ENCODE data around the gene MXD3.
A peak's percentile ranks its signal among the peaks of the same experiment; 100 is the strongest.

Gene MXD3

DNA sequence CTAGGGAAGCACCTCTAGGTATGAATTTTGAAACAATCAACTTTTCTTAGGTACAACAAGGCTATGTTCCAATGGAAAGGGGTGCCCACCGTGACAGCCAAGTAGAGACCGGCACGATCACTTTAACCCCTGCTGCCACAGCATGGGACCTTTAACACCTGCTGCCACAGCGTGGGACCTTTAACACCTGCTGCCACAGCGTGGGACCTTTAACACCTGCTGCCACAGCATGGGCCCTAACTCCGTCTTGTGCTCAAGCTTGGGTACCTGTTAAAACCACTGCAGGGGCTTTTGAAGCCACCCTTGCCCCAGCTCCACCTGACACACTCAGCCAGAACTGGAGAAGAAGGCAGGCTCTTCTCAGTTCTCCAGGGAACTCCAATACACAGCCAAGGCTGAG lies 18.2 kb upstream of the MXD3 start:
- H3K4me3 Mint-ChIP-seq, result no peak overlapping the region
- peaks cover 23% of the 10 kb centered on the region for H3K36me3 Mint-ChIP-seq (ENCODE audit: low read depth)
- TF ChIP-seq, protein P1, sequence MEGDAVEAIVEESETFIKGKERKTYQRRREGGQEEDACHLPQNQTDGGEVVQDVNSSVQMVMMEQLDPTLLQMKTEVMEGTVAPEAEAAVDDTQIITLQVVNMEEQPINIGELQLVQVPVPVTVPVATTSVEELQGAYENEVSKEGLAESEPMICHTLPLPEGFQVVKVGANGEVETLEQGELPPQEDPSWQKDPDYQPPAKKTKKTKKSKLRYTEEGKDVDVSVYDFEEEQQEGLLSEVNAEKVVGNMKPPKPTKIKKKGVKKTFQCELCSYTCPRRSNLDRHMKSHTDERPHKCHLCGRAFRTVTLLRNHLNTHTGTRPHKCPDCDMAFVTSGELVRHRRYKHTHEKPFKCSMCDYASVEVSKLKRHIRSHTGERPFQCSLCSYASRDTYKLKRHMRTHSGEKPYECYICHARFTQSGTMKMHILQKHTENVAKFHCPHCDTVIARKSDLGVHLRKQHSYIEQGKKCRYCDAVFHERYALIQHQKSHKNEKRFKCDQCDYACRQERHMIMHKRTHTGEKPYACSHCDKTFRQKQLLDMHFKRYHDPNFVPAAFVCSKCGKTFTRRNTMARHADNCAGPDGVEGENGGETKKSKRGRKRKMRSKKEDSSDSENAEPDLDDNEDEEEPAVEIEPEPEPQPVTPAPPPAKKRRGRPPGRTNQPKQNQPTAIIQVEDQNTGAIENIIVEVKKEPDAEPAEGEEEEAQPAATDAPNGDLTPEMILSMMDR (IDR thresholded peaks at IDR 0.05; ENCODE audit: unreplicated experiment in 3 of 3), result no peak
- H3K9me3 Mint-ChIP-seq, result no peaks in the 10 kb centered on the region
- H3K4me1 Mint-ChIP-seq, result peaks cover 11% of the 10 kb centered on the region
- H3K27me3 Mint-ChIP-seq (ENCODE audit: low read depth), result no peaks in the 10 kb centered on the region
- no peak overlapping the region for H3K27ac Mint-ChIP-seq

DNA sequence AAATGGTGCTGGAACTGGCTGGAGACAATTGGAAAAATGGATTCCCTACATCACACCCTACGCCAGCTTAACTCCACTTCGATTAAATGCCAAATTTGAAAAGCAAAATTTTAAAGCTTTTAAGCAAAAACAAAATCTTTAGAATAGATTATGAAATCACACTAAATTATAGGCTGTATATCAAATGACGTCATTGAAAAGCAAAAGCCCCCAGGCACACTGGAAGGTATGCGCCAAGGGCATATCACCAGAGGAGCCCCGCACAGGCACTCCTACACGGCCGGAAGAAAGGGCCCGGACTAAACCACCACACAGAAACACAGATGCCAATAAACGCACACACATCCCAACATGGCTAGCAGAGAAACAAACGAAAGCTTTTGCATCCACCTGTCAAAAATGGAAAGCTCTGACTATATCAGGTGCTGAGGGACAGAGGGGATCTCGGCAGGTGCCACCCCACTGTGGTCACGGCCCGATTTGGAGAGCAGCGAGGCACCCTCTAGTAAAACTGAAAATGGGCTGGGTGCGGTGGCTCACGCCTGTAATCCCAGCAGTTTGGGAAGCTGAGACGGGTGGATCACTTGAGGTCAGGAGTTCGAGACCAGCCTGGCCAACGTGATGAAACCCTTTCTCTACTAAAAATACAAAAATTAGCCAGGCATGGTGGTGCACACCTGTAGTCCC lies 17.0 kb upstream of the MXD3 start:
- peaks cover 14% of the 10 kb centered on the region for H3K36me3 Mint-ChIP-seq (ENCODE audit: low read depth)
- peaks cover 11% of the 10 kb centered on the region for H3K4me1 Mint-ChIP-seq

DNA sequence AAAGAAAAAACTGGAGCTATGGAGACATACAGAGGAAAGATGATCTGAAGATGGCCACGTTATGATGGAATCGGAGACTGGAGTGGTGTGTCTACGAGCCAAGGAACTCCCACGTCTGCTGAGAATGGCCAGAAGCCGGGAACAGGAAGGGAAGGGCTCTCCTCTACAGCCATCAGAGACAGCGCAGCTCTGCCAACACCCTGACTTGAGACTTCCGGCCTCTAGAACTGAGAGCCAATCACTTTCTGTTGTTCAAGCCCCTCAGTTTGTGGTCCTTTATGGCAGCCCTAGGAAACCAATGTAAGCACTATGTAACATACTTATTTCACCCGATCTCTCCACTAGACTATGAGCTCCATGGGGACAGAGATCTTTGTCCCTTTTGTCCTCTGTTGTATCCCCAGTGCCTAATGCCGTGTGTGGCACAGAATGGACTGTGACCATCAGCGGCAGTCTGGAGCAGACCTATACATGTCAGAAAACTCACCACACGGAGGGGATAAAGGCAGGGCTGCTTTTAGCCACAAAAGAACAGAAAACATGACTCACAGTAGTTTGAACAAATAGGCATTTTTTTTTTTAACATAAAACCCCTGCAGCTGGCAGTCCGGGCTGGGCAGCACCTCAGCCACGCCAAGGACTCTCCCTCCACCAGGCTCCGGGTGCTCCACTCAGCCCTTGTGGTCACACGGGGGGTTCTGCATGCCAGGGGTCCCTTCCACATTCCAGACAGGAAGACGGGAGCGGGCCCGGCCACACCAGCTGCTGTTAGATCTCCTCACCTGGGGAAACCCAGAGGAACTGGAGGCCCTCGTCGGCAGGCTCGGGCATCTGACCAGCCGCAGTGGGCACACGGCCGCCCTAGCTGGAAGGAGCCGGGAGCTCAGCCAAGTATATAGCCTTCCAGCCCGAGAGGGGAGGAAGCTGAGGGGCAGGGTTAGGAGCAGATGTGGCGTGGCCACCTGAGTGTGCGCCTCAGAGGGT lies 16.1 kb upstream of the MXD3 start:
- TF ChIP-seq, protein P1 (IDR thresholded peaks at IDR 0.05; ENCODE audit: unreplicated experiment in 3 of 3), result no peak
- H3K27me3 Mint-ChIP-seq (ENCODE audit: low read depth), result no peaks in the 10 kb centered on the region
- H3K9me3 Mint-ChIP-seq, result no peaks in the 10 kb centered on the region
- H3K36me3 Mint-ChIP-seq (ENCODE audit: low read depth), result peaks cover 15% of the 10 kb centered on the region
- H3K4me3 Mint-ChIP-seq, result no peak overlapping the region
- peaks cover 11% of the 10 kb centered on the region for H3K4me1 Mint-ChIP-seq
- H3K27ac Mint-ChIP-seq, result peak overlapping the region; percentile 1 to 68 (median 65)

More for the DNA sequence above, 17.0 kb upstream of the MXD3 start:
- no peaks in the 10 kb centered on the region for H3K27me3 Mint-ChIP-seq (ENCODE audit: low read depth)
- no peaks in the 10 kb centered on the region for H3K9me3 Mint-ChIP-seq
- H3K27ac Mint-ChIP-seq, result no peak overlapping the region
- H3K4me3 Mint-ChIP-seq, result no peak overlapping the region
- TF ChIP-seq, protein P1 (IDR thresholded peaks at IDR 0.05; ENCODE audit: unreplicated experiment in 3 of 3), result no peak

DNA sequence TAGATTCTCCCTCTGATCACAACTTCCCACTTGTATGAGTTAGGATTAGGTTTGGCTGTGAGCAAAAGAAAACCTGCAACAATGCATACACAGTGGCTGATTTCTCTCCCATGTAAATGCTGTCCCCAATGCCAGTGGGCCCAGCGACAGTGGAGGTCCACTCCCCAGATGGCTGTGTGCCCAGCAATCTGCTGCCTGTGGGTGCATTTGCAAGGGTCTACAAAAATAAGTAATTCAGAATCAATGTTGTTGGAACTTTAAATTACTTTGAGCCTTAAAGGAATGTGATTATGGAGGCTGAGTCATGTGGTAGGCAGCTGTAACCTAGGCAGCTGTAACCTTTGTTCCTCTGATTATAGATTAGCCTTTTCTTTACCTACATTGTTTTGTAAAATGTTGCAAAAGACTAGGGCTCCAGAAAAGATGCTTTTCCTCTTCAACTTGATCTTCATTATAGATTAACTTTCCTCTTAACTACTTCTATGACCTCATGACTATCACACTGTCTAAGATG lies 14.2 kb upstream of the MXD3 start:
- Mint-ChIP-seq H3K27ac (peak overlapping the region; percentile 84 to 98 (median 90)), H3K9me3 (peaks cover 3% of the 10 kb centered on the region), H3K4me3 (no peak overlapping the region), H3K36me3 (ENCODE audit: low read depth) (peaks cover 21% of the 10 kb centered on the region), H3K4me1 (peaks cover 11% of the 10 kb centered on the region), H3K27me3 (ENCODE audit: low read depth) (no peaks in the 10 kb centered on the region)
- TF ChIP-seq, protein P1 (IDR thresholded peaks at IDR 0.05; ENCODE audit: unreplicated experiment in 3 of 3), result no peak

DNA sequence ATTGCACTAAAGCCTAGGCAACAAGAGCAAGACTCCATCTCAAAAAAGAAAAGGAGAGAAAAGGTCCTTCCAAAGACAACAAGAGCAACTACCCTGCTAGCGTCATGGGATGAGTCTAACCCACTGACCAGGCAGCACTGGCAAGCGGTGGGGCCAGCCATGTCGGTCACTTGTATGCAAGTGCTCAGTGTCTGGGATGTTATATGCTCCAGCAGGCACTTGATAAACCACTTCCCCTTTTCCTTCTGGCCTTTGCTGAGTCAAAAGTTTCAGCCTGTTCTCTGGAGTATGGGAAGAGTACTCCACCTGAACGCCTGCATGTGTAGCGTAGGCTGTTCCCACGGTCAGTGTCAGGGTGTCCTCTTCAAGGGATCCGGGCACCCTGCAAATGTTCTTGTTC lies 9.2 kb upstream of the MXD3 start:
- Mint-ChIP-seq H3K27ac (peak overlapping the region in 1 of 3 experiments; percentile 54), H3K4me3 (no peak overlapping the region)
- TF ChIP-seq, protein P1 (IDR thresholded peaks at IDR 0.05; ENCODE audit: unreplicated experiment in 3 of 3), result no peak

More for the DNA sequence above, 9.2 kb upstream of the MXD3 start:
- H3K36me3 Mint-ChIP-seq (ENCODE audit: low read depth), result peaks cover 27% of the 10 kb centered on the region
- no peaks in the 10 kb centered on the region for H3K27me3 Mint-ChIP-seq (ENCODE audit: low read depth)
- H3K9me3 Mint-ChIP-seq, result peaks cover 11% of the 10 kb centered on the region
- peaks cover 2% of the 10 kb centered on the region for H3K4me1 Mint-ChIP-seq
